PC-9 (cell line): ENCODE measurements around the gene PTPRS.

ENCODE experiments used
- EZH2 ChIP-seq: fragments of 200-600 bp; sonication (generic); IDR thresholded peaks from 2 replicates; pipeline ENCODE4 v1.8.0; 2017; ENCODE audit warnings: antibody characterized with exemption, low read depth
- TF ChIP-seq, protein P1 (sequence below): fragments of 200-600 bp; sonication (generic); conservative IDR thresholded peaks from 2 replicates; pipeline ENCODE4 v1.6.1; 2017; ENCODE audit warnings: mixed run types, antibody characterized with exemption, mild to moderate bottlenecking, moderate library complexity

GRCh38 chr19:5376928-5377327 lies 36.3 kb upstream of the PTPRS start:
- TF ChIP-seq, protein P1, sequence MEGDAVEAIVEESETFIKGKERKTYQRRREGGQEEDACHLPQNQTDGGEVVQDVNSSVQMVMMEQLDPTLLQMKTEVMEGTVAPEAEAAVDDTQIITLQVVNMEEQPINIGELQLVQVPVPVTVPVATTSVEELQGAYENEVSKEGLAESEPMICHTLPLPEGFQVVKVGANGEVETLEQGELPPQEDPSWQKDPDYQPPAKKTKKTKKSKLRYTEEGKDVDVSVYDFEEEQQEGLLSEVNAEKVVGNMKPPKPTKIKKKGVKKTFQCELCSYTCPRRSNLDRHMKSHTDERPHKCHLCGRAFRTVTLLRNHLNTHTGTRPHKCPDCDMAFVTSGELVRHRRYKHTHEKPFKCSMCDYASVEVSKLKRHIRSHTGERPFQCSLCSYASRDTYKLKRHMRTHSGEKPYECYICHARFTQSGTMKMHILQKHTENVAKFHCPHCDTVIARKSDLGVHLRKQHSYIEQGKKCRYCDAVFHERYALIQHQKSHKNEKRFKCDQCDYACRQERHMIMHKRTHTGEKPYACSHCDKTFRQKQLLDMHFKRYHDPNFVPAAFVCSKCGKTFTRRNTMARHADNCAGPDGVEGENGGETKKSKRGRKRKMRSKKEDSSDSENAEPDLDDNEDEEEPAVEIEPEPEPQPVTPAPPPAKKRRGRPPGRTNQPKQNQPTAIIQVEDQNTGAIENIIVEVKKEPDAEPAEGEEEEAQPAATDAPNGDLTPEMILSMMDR: no peak
- TF ChIP-seq EZH2: no peak
